ENCODE results near the gene SRP54. TPM values are rescaled to one million over a fixed set of nuclear protein-coding genes. Genes with fewer than 3 reads are reported as not detected.

SRP54 gene
- total and polyA plus RNA-seq, 12 donors: 17.7 to 143 (median 56.5) TPM

DNA sequence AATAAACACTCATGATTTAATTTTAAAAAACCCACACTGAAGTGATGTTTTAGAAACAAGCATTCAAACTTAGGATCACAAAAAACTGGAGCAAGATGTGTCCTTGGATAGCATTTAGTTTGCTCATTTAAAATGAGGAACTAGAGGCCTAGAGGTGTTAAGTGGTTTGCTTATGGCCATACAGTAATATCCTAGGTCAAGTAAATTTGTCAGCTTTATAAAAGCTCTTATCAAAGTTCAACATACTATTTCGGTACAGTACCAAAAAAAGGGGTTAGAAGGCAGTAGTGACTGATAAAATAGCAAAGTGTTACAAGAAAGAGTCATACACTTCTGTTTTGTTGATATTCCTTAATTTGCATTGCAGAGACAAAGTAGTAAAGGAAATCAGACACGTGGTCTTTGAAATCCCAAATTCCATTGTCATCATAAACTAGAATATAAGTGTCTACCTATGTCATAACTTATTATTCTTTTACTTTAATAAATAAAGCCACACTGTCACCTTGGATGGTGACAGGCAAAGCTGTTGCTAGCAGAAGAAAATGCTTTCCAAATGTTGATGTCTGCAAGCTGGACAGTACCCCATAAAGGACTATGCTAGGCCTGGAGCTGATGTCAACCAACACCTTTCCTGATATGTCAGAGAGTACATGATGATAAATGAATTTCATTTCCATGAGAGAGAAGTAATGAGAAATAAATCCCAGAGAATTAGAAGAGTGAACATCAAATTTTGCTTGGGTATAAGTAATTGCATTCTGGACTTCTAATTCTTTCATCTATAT is 17.6 kb upstream of the SRP54 start:
- H3K36me3 ChIP-seq (replicated peaks in 1 of 2): peaks cover 0 to 11% of the 10 kb centered on the region in 2 donors
- H3K4me1 ChIP-seq (replicated peaks in 1 of 2): no peaks in the 10 kb centered on the region
- H3K9me3 ChIP-seq (replicated peaks in 1 of 3): no peaks in the 10 kb centered on the region
- H3K27me3 ChIP-seq: no peaks in the 10 kb centered on the region
- intact Hi-C loops (cut with DNase I): no loop called here
- H3K27ac ChIP-seq: no peak overlapping the region
- H3K4me3 ChIP-seq: no peak overlapping the region
- 72 to 87% (median 85%) methylated on average over 2 of the region's 2 CpGs for WGBS, 4 donors
- no peak for DNase-seq
- no peak for TF ChIP-seq CTCF (IDR thresholded peaks at IDR 0.05)
- TF ChIP-seq POLR2A (IDR thresholded peaks at IDR 0.05): no peak

DNA sequence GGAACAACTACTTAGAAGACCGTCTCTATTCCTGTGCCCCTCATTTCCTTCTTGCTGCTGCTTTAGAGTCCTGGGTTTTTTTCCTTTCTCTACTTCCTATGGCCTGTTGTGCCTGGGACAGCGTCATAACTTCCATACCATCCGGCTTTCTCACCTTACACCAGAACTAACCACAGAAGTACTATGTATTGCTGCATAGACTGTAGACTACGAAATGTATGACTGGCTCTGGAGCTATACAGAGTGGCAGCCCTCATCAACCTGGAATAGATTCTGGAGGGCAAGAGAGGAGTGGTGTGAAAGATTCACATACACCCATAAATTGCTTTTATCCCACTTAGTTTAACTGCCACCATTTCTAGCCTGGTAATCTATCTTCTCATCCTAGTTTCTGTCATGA is 16.9 kb upstream of the SRP54 start:
- DNase-seq: no peak
- Histone ChIP-seq H3K4me1 (replicated peaks in 1 of 2) (no peaks in the 10 kb centered on the region), H3K27me3 (no peaks in the 10 kb centered on the region), H3K9me3 (replicated peaks in 1 of 3) (no peaks in the 10 kb centered on the region), H3K4me3 (no peak overlapping the region), H3K27ac (no peak overlapping the region), H3K36me3 (replicated peaks in 1 of 2) (peaks cover 0 to 11% of the 10 kb centered on the region in 2 donors)
- 94 to 100% (median 95%) methylated on average over 4 of the region's 4 CpGs for WGBS, 4 donors
- no peak for TF ChIP-seq POLR2A (IDR thresholded peaks at IDR 0.05)
- TF ChIP-seq CTCF (IDR thresholded peaks at IDR 0.05): no peak
- intact Hi-C loops (cut with DNase I): no loop called here

DNA sequence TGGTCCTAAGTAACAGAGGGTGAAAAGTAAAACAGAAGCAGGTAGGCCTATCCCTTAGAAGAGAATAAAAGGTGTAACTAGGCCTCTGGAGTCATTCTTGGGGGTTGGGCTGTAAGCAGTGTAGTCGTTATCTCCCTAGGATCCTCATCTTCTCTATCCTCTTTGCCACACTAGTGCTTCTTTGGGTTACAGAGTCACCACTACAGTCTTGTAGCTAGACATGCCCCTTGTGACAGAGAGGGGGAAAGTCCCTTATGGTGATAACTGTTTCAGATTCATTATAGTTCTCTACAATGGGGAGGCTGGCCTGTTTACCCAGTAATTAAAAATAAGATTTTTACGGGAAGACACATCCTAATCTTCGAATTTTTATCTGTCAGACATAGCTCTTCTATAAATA is 16.4 kb upstream of the SRP54 start:
- no peak overlapping the region for H3K4me3 ChIP-seq
- intact Hi-C loops (cut with DNase I): no loop called here
- no peaks in the 10 kb centered on the region for H3K9me3 ChIP-seq (replicated peaks in 1 of 3)
- TF ChIP-seq CTCF (IDR thresholded peaks at IDR 0.05): no peak
- no peak for TF ChIP-seq POLR2A (IDR thresholded peaks at IDR 0.05)
- DNase-seq: no peak
- peaks cover 0 to 11% of the 10 kb centered on the region in 2 donors for H3K36me3 ChIP-seq (replicated peaks in 1 of 2)
- no peak overlapping the region for H3K27ac ChIP-seq
- H3K4me1 ChIP-seq (replicated peaks in 1 of 2): no peaks in the 10 kb centered on the region
- WGBS, 4 donors: 80 to 91% (median 84%) methylated on average over 3 of the region's 3 CpGs
- no peaks in the 10 kb centered on the region for H3K27me3 ChIP-seq

DNA sequence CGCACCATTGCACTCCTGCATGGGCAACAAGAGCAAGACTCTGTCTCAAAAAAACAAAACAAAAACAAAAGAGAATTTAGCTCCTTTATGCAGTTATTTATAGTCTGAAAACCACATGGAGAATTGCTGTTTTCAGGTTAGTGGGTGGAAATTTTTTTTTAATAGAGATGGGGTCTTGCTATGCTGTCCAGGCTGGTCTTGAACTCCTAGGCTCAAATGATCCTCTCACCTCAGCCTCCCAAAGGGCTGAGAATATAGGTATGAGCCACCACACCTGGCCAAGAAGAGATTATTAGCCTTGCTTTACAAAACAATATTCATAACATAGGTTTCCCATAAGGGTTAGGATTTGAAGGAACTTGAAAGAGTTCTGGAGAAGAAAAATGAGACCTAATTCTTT is 12.1 kb upstream of the SRP54 start:
- 95 to 100% (median 100%) methylated on average over 1 of the region's 1 CpG for WGBS, 4 donors
- TF ChIP-seq POLR2A (IDR thresholded peaks at IDR 0.05): no peak
- TF ChIP-seq CTCF (IDR thresholded peaks at IDR 0.05): no peak
- no peak overlapping the region for H3K27ac ChIP-seq
- H3K36me3 ChIP-seq (replicated peaks in 1 of 2): peaks cover 0 to 16% of the 10 kb centered on the region in 2 donors
- H3K4me3 ChIP-seq: no peak overlapping the region
- DNase-seq: no peak
- no peaks in the 10 kb centered on the region for H3K27me3 ChIP-seq
- intact Hi-C loops (cut with DNase I): no loop called here
- H3K9me3 ChIP-seq (replicated peaks in 1 of 3): no peaks in the 10 kb centered on the region
- no peaks in the 10 kb centered on the region for H3K4me1 ChIP-seq (replicated peaks in 1 of 2)

Measured in adrenal gland (tissue), 12 donors.